ENCODE measurements around the gene EXOC8. TPM values are rescaled to one million over a fixed set of nuclear protein-coding genes. Genes with fewer than 3 reads are reported as not detected.

The EXOC8 gene
- total and polyA plus RNA-seq, 8 donors = 1.8 to 21.8 (median 7.7) TPM

DNA sequence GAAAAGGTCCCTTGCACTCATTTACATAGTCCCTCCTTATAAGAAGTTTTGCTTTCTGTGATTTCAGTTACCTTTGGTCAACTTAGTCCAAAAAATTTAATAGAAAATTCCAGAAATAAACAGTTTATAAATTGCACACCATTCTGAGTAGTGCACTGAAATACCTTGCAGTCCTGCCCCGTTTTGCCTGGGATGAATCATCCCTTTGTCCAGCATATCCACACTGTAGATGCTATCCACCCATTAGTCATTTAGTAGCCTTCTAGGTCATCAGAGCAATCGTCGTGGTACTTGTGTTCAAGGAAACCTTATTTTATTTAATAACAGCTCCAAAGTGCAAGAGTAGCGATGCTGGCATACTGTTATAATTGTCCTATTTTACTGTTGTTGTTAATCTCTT is 38.4 kb upstream of the EXOC8 start:
- Histone ChIP-seq H3K27ac (no peak overlapping the region), H3K36me3 (no peaks in the 10 kb centered on the region), H3K4me3 (no peak overlapping the region), H3K27me3 (no peaks in the 10 kb centered on the region), H3K4me1 (peaks cover 0 to 39% (median 17%) of the 10 kb centered on the region in 4 donors), H3K9me3 (no peaks in the 10 kb centered on the region)
- TF ChIP-seq EP300 (IDR thresholded peaks at IDR 0.05) (no peak), POLR2A (IDR thresholded peaks at IDR 0.05) (no peak), POLR2AphosphoS5 (IDR thresholded peaks at IDR 0.05) (no peak)
- TF ChIP-seq, protein P1, sequence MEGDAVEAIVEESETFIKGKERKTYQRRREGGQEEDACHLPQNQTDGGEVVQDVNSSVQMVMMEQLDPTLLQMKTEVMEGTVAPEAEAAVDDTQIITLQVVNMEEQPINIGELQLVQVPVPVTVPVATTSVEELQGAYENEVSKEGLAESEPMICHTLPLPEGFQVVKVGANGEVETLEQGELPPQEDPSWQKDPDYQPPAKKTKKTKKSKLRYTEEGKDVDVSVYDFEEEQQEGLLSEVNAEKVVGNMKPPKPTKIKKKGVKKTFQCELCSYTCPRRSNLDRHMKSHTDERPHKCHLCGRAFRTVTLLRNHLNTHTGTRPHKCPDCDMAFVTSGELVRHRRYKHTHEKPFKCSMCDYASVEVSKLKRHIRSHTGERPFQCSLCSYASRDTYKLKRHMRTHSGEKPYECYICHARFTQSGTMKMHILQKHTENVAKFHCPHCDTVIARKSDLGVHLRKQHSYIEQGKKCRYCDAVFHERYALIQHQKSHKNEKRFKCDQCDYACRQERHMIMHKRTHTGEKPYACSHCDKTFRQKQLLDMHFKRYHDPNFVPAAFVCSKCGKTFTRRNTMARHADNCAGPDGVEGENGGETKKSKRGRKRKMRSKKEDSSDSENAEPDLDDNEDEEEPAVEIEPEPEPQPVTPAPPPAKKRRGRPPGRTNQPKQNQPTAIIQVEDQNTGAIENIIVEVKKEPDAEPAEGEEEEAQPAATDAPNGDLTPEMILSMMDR (IDR thresholded peaks at IDR 0.05) = no peak
- intact Hi-C loops (cut with DNase I; ENCODE audit: low total_unique reads) = no loop called here
- no peak for DNase-seq
- 61 to 92% (median 70%) methylated on average over 4 of the region's 4 CpGs for WGBS, 5 donors

DNA sequence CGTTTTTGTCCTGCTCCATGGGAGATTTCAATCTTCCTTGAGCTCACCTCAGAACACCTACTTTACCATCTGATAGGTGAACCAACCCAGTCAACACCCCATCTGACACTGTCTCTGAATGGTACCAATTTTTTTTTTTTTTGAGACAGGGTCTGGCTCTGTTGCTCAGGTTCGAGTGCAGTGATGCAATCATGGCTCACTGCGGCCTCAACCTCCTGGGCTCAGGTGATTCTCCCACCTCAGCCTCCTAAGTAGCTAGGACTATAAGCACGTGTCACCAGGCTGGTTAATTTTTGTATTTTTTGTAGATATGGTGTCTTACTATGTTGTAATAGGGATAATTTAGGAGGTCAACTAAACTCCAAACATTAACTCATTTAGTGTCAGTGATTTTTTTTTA is 36.7 kb upstream of the EXOC8 start:
- Histone ChIP-seq H3K4me1 (peaks cover 0 to 42% (median 18%) of the 10 kb centered on the region in 4 donors), H3K36me3 (peaks cover 0 to 9% (median 2%) of the 10 kb centered on the region in 4 donors), H3K27ac (no peak overlapping the region), H3K9me3 (no peaks in the 10 kb centered on the region), H3K27me3 (no peaks in the 10 kb centered on the region), H3K4me3 (no peak overlapping the region)
- intact Hi-C loops (cut with DNase I; ENCODE audit: low total_unique reads) = no loop called here
- TF ChIP-seq POLR2AphosphoS5 (IDR thresholded peaks at IDR 0.05) = no peak
- no peak for TF ChIP-seq POLR2A (IDR thresholded peaks at IDR 0.05)
- TF ChIP-seq, protein P1 (IDR thresholded peaks at IDR 0.05) = no peak
- TF ChIP-seq EP300 (IDR thresholded peaks at IDR 0.05) = no peak
- WGBS, 5 donors = 72 to 90% (median 80%) methylated on average over 4 of the region's 4 CpGs
- DNase-seq = no peak

DNA sequence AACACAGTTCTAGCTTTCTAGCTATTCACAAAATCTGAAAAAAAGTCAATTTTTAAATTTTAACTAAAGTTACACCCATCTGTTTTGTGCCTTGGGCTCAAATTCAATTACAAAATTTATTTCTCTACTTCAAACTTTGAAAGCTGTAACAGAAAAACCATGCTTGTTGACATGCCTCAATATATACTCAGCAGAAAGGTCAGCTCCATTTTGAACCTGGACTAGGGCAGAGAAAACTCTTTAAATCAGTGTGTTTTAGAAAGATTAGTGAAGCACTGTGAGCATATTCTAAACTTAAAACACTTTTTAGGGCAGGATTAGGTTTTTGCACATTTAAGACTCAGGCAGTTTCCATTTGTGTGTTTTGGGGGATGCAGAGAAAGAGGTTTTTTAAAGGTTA is 34.8 kb upstream of the EXOC8 start:
- no peaks in the 10 kb centered on the region for H3K27me3 ChIP-seq
- no peak overlapping the region for H3K4me3 ChIP-seq
- DNase-seq = no peak
- intact Hi-C loops (cut with DNase I; ENCODE audit: low total_unique reads) = no loop called here
- H3K4me1 ChIP-seq = peaks cover 0 to 30% (median 10%) of the 10 kb centered on the region in 4 donors
- TF ChIP-seq EP300 (IDR thresholded peaks at IDR 0.05) (no peak), POLR2A (IDR thresholded peaks at IDR 0.05) (no peak), POLR2AphosphoS5 (IDR thresholded peaks at IDR 0.05) (no peak)
- TF ChIP-seq, protein P1 (IDR thresholded peaks at IDR 0.05) = no peak
- H3K27ac ChIP-seq = no peak overlapping the region
- H3K9me3 ChIP-seq = no peaks in the 10 kb centered on the region
- H3K36me3 ChIP-seq = peaks cover 0 to 28% (median 16%) of the 10 kb centered on the region in 4 donors

- peaks cover 0 to 16% (median 2%) of the 10 kb centered on the region in 4 donors for H3K4me1 ChIP-seq
- H3K27ac ChIP-seq = no peak overlapping the region
- H3K27me3 ChIP-seq = no peaks in the 10 kb centered on the region
- intact Hi-C loops (cut with DNase I; ENCODE audit: low total_unique reads) = no loop called here
- H3K36me3 ChIP-seq = peaks cover 0 to 57% (median 42%) of the 10 kb centered on the region in 4 donors
- H3K9me3 ChIP-seq = no peaks in the 10 kb centered on the region
- no peak overlapping the region for H3K4me3 ChIP-seq
- 63 to 88% (median 70%) methylated on average over 3 of the region's 3 CpGs for WGBS, 5 donors
- no peak for TF ChIP-seq EP300 (IDR thresholded peaks at IDR 0.05)
- TF ChIP-seq POLR2A (IDR thresholded peaks at IDR 0.05) = no peak
- TF ChIP-seq POLR2AphosphoS5 (IDR thresholded peaks at IDR 0.05) = no peak
- TF ChIP-seq, protein P1 (IDR thresholded peaks at IDR 0.05) = no peak
- DNase-seq = no peak
These were observed 31.6 kb upstream of the EXOC8 start for GRCh38 chr1:231369282-231369681.

All from stomach (tissue), 9 donors.